H1 (cell line): ENCODE measurements around the gene TDRD5. TPM values are rescaled to one million over a fixed set of nuclear protein-coding genes. Genes with fewer than 3 reads are reported as not detected.

ENCODE experiments used
- CTCF ChIA-PET: fragments of 300-600 bp; sonication (Branson Sonifier 250); formaldehyde crosslinking; loops from one replicate; lab custom pipeline; 2021; ENCODE audit not compliant: partially characterized antibody; lab: Charles Lee
- POLR2A ChIA-PET: fragments of 300-600 bp; sonication (Branson Sonifier 250); formaldehyde crosslinking; loops from one replicate; lab custom pipeline; 2021; ENCODE audit warnings: inconsistent platforms; ENCODE audit not compliant: partially characterized antibody; lab: Charles Lee
- DNase-seq, 2 experiments: peaks; one replicate each; pipeline versions ENCODE4 v3.0.0 to v3.0.0-alpha.2; 2010 to 2022; ENCODE audit warnings: low spot score in 2 of 2, low read depth in 1 of 2, mixed read lengths in 1 of 2
- FAIRE-seq: peaks from 2 replicates; lab custom pipeline; 2011; peaks lifted over from hg19 to GRCh38; lab: Jason Lieb, UNC
- H2AFZ ChIP-seq: 2 replicates; pipeline ENCODE4 v1.8.1; 2012; ENCODE audit warnings: low read length, inconsistent platforms
- H2AK5ac ChIP-seq: 2 replicates; pipeline ENCODE4 v1.6.1; 2013; ENCODE audit warnings: low read depth, low read length
- H2BK120ac ChIP-seq: replicated peaks from 2 replicates; pipeline ENCODE3; 2013; ENCODE audit warnings: low read depth, low read length, inconsistent platforms
- H2BK12ac ChIP-seq: 2 replicates; pipeline ENCODE4 v1.6.1; 2013; ENCODE audit warnings: low read depth, low read length
- H2BK15ac ChIP-seq: 2 replicates; pipeline ENCODE4 v1.6.1; 2013; ENCODE audit warnings: low read length
- H2BK20ac ChIP-seq: 2 replicates; pipeline ENCODE4 v1.6.1; 2013; ENCODE audit warnings: low read length
- H2BK5ac ChIP-seq: 2 replicates; pipeline ENCODE4 v1.6.1; 2013; ENCODE audit warnings: low read depth, low read length
- H3K14ac ChIP-seq: 2 replicates; pipeline ENCODE4 v1.6.1; 2013; ENCODE audit warnings: inconsistent platforms; ENCODE audit not compliant: insufficient read length
- H3K18ac ChIP-seq: 2 replicates; pipeline ENCODE4 v1.6.1; 2013; ENCODE audit warnings: low read length; ENCODE audit errors: extremely low read depth
- H3K23ac ChIP-seq: 2 replicates; pipeline ENCODE4 v1.6.1; 2013; ENCODE audit warnings: inconsistent platforms; ENCODE audit not compliant: insufficient read length
- H3K23me2 ChIP-seq: 2 replicates; pipeline ENCODE4 v1.6.1; 2013; ENCODE audit warnings: low read depth, low read length
- H3K27ac ChIP-seq: 2 replicates; pipeline ENCODE4 v1.6.1; 2011; ENCODE audit warnings: low read depth, low read length, inconsistent platforms
- H3K27me3 ChIP-seq, 4 experiments: replicated peaks in 1 of 4; 1 replicate in 1 of 4; 2 replicates in 3 of 4; pipeline versions ENCODE4 v1.6.1 to v1.8.1; 2011 to 2013; ENCODE audit warnings: low read length in 3 of 4, mild to moderate bottlenecking in 3 of 4, inconsistent platforms in 2 of 4, mixed read lengths in 2 of 4, moderate library complexity in 1 of 4; ENCODE audit not compliant: control insufficient read depth in 3 of 4, insufficient read depth in 3 of 4; ENCODE audit errors: extremely low read depth in 1 of 4
- H3K36me3 ChIP-seq, 4 experiments: 2 replicates each; pipeline versions ENCODE4 v1.6.1 to v1.8.1; 2011 to 2013; ENCODE audit warnings: mild to moderate bottlenecking in 4 of 4, low read length in 3 of 4, moderate library complexity in 2 of 4, control low read depth in 1 of 4, inconsistent platforms in 1 of 4; ENCODE audit not compliant: insufficient read depth in 4 of 4, control insufficient read depth in 2 of 4
- H3K4ac ChIP-seq: replicated peaks from 2 replicates; pipeline ENCODE3; 2013; ENCODE audit warnings: low read length, low read depth, mixed read lengths, inconsistent platforms; ENCODE audit not compliant: insufficient read length
- H3K4me1 ChIP-seq, 4 experiments: replicated peaks in 1 of 4; 1 replicate in 1 of 4; 2 replicates in 3 of 4; pipeline versions ENCODE4 v1.6.1 to v1.8.1; 2011 to 2013; ENCODE audit warnings: low read length in 3 of 4, inconsistent platforms in 2 of 4, mixed read lengths in 1 of 4; ENCODE audit not compliant: insufficient read depth in 4 of 4, control insufficient read depth in 3 of 4
- H3K4me2 ChIP-seq, 2 experiments: 2 replicates each; pipeline versions ENCODE4 v1.6.1 to v1.8.1; 2011 to 2013; ENCODE audit warnings: low read depth in 2 of 2, low read length in 2 of 2, control low read depth in 1 of 2, inconsistent platforms in 1 of 2, mild to moderate bottlenecking in 1 of 2; ENCODE audit not compliant: insufficient read depth in 1 of 2
- H3K4me3 ChIP-seq, 4 experiments: fragments of 200-600, 300-600 bp in 1 of 4; sonication (generic), shearing (Covaris generic), sonication (Bioruptor Twin) in 1 of 4; 2 replicates each; pipeline versions ENCODE4 v1.5.1 to v1.8.1; 2011 to 2016; ENCODE audit warnings: low read length in 4 of 4, low read depth in 3 of 4, control low read depth in 2 of 4, inconsistent platforms in 2 of 4, mild to moderate bottlenecking in 2 of 4, mixed read lengths in 1 of 4, moderate library complexity in 1 of 4; ENCODE audit not compliant: insufficient read depth in 2 of 4; ENCODE audit errors: extremely low read depth in 1 of 4
- H3K56ac ChIP-seq: replicated peaks from 2 replicates; pipeline ENCODE3; 2013; ENCODE audit warnings: low read depth, mild to moderate bottlenecking, mixed read lengths, low read length, inconsistent platforms; ENCODE audit not compliant: insufficient read length
- H3K79me1 ChIP-seq: 2 replicates; pipeline ENCODE4 v1.6.1; 2013; ENCODE audit warnings: low read depth, low read length, control low read depth
- H3K79me2 ChIP-seq, 2 experiments: 2 replicates each; pipeline versions ENCODE4 v1.6.1 to v1.8.1; 2012 to 2013; ENCODE audit warnings: low read length in 2 of 2, mild to moderate bottlenecking in 2 of 2, inconsistent platforms in 1 of 2; ENCODE audit not compliant: insufficient read depth in 2 of 2, control insufficient read depth in 1 of 2
- H3K9ac ChIP-seq, 4 experiments: replicated peaks in 1 of 4; 1 replicate in 1 of 4; 2 replicates in 3 of 4; pipeline versions ENCODE4 v1.6.1 to v1.8.1; 2011 to 2013; ENCODE audit warnings: low read depth in 3 of 4, low read length in 3 of 4, control low read depth in 2 of 4, mild to moderate bottlenecking in 2 of 4, moderate library complexity in 2 of 4, inconsistent platforms in 1 of 4; ENCODE audit errors: extremely low read depth in 1 of 4
- H3K9me3 ChIP-seq, 2 experiments: 2 replicates each; pipeline versions ENCODE4 v1.6.1 to v1.8.1; 2012 to 2013; ENCODE audit warnings: mild to moderate bottlenecking in 2 of 2, moderate library complexity in 2 of 2, control low read depth in 1 of 2, inconsistent platforms in 1 of 2, low read depth in 1 of 2, low read length in 1 of 2, mixed read lengths in 1 of 2; ENCODE audit not compliant: insufficient read depth in 2 of 2
- H4K20me1 ChIP-seq, 2 experiments: replicated peaks in 1 of 2; 2 replicates each; pipeline versions ENCODE3 to v1.8.1; 2011 to 2013; ENCODE audit warnings: inconsistent platforms in 2 of 2, low read length in 2 of 2, mild to moderate bottlenecking in 1 of 2; ENCODE audit not compliant: insufficient read depth in 2 of 2, control insufficient read depth in 1 of 2
- H4K5ac ChIP-seq: 2 replicates; pipeline ENCODE4 v1.6.1; 2013; ENCODE audit warnings: low read length, low read depth, mixed read lengths, inconsistent platforms; ENCODE audit not compliant: insufficient read length
- H4K8ac ChIP-seq: 2 replicates; pipeline ENCODE4 v1.8.0; 2013; ENCODE audit warnings: mild to moderate bottlenecking, moderate library complexity, low read length, inconsistent platforms; ENCODE audit not compliant: insufficient read depth; ENCODE audit errors: extremely low read depth
- H4K91ac ChIP-seq: replicated peaks from 2 replicates; pipeline ENCODE3; 2013; ENCODE audit warnings: low read length, mixed read lengths, inconsistent platforms; ENCODE audit not compliant: insufficient read length
- ATF3 ChIP-seq: IDR thresholded peaks from 2 replicates; pipeline ENCODE4 v1.6.1; 2011; ENCODE audit warnings: low read depth, mild to moderate bottlenecking, low read length; ENCODE audit not compliant: insufficient read depth
- BACH1 ChIP-seq: IDR thresholded peaks from 2 replicates; pipeline ENCODE4 v1.6.1; 2012; ENCODE audit warnings: low read length, improper control_type of control experiment
- BRCA1 ChIP-seq: IDR thresholded peaks from 2 replicates; pipeline ENCODE4 v1.6.1; 2012; ENCODE audit warnings: low read depth, low read length, improper control_type of control experiment
- CEBPB ChIP-seq: IDR thresholded peaks from 2 replicates; pipeline ENCODE4 v1.6.1; 2012; ENCODE audit warnings: low read depth, low read length
- KDM1A ChIP-seq: fragments of 200-600, 300-600 bp; sonication (generic); IDR thresholded peaks from 2 replicates; pipeline ENCODE4 v1.7.1; 2016; ENCODE audit warnings: mild to moderate bottlenecking, low read length, borderline replicate concordance
- NRF1 ChIP-seq: IDR thresholded peaks from 2 replicates; pipeline ENCODE4 v1.6.1; 2011; ENCODE audit warnings: mild to moderate bottlenecking, low read depth, low read length, improper control_type of control experiment
- PHF8 ChIP-seq: fragments of 200-600 bp; sonication (generic); conservative IDR thresholded peaks from 2 replicates; pipeline ENCODE4 v1.7.1; 2012; ENCODE audit warnings: low read depth, mild to moderate bottlenecking, inconsistent platforms, low read length, moderate library complexity
- POLR2A ChIP-seq, 2 experiments: IDR thresholded peaks; 1 replicate in 1 of 2; 2 replicates in 1 of 2; pipeline ENCODE4 v1.6.1; 2011; ENCODE audit warnings: low read depth in 2 of 2, low read length in 2 of 2, mild to moderate bottlenecking in 2 of 2; ENCODE audit errors: control extremely low read depth in 1 of 2
- RBBP5 ChIP-seq: IDR thresholded peaks from 2 replicates; pipeline ENCODE4 v1.7.1; 2012; ENCODE audit warnings: low read depth, mild to moderate bottlenecking, inconsistent platforms, low read length, moderate library complexity, borderline replicate concordance
- SRF ChIP-seq: IDR thresholded peaks from 2 replicates; pipeline ENCODE4 v1.6.1; 2011; ENCODE audit warnings: mild to moderate bottlenecking, low read depth, low read length, moderate library complexity
- TAF1 ChIP-seq: IDR thresholded peaks from 2 replicates; pipeline ENCODE4 v1.6.1; 2011; ENCODE audit warnings: mild to moderate bottlenecking, low read depth, low read length
- TCF12 ChIP-seq: IDR thresholded peaks from 2 replicates; pipeline ENCODE4 v1.6.1; 2011; ENCODE audit warnings: low read depth, mild to moderate bottlenecking, low read length
- TEAD4 ChIP-seq: IDR thresholded peaks from 2 replicates; pipeline ENCODE4 v1.6.1; 2012; ENCODE audit warnings: low read depth, low read length, inconsistent platforms, mixed read lengths
- USF2 ChIP-seq: IDR thresholded peaks from 2 replicates; pipeline ENCODE4 v1.6.1; 2011; ENCODE audit warnings: low read length, improper control_type of control experiment
- YY1 ChIP-seq: IDR thresholded peaks from 2 replicates; pipeline ENCODE4 v1.6.1; 2011; ENCODE audit warnings: low read depth, mild to moderate bottlenecking, low read length
- WGBS, 2 experiments: shearing (Covaris generic) in 1 of 2; methylation state at CpG; one replicate each; pipeline versions ENCODE4 v1.1.6 to v1.1.7; 2013 to 2015; ENCODE audit warnings: low lambda C conversion rate in 2 of 2, mixed read lengths in 2 of 2, inconsistent platforms in 1 of 2, low coverage in 1 of 2, missing lambda C conversion rate in 1 of 2; ENCODE audit not compliant: insufficient replicate concordance in 2 of 2, insufficient coverage in 1 of 2, insufficient read length in 1 of 2; ENCODE audit errors: extremely low coverage in 1 of 2, missing lambda C conversion rate in 1 of 2; 5-methylcytosine and 5-hydroxymethylcytosine counted together
- polyA plus RNA-seq, 7 experiments: library from polyadenylated mRNA; depleted of rRNA in 3 of 7; stranded (reverse) in 5 of 7; unstranded in 2 of 7; fragments of >200 nt in 5 of 7; fragments of 200-250 nt in 2 of 7; gene quantifications; 1 replicate in 5 of 7; 2 replicates in 1 of 7; 4 replicates in 1 of 7; pipeline versions ENCODE4 v1.2.1 to v1.2.3, GENCODE V29; 2011 to 2013; ENCODE audit warnings: missing spikeins in 2 of 7, mixed read lengths in 2 of 7
- total RNA-seq: library from RNA; stranded (reverse); fragmentation: NEBNext Ultra II Directional; extraction: Animal tissue kit (Norgen Biotek cat#: 25700); gene quantifications from 2 replicates; pipeline ENCODE4 v1.2.1, GENCODE V29; 2021

The TDRD5 gene
- total and polyA plus RNA-seq, 2 of the 8 experiments (the other 6 are each of a cell fraction or from before 2014, with no cell fraction given), result 0.53 to 1.4 TPM

- H3K79me1 ChIP-seq, result no peaks in the 10 kb centered on the region
- H2AK5ac ChIP-seq, result no peak overlapping the region
- H4K8ac ChIP-seq, result no peak overlapping the region
- H4K5ac ChIP-seq, result no peak overlapping the region
- ChIA-PET CTCF (interaction anchor here (16.1 kb wide), 1 partner anchor 98 kb away, joined by 595 read pairs; no protein-coding TSS in a partner anchor), POLR2A (no interaction called here)
- no peak overlapping the region for H3K9ac ChIP-seq
- peaks cover 3 to 7% of the 10 kb centered on the region in 2 experiments; a peak in 1 of 4 replicates for H3K9me3 ChIP-seq
- H3K36me3 ChIP-seq, result no peaks in the 10 kb centered on the region
- no peak overlapping the region for H3K14ac ChIP-seq
- H3K4ac ChIP-seq, result no peak overlapping the region
- no peak overlapping the region for H3K56ac ChIP-seq
- H3K23ac ChIP-seq, result no peak overlapping the region
- H3K4me3 ChIP-seq, result no peak overlapping the region
- DNase-seq (no peak), FAIRE-seq (no peak)
- H3K4me1 ChIP-seq, result no peaks in the 10 kb centered on the region
- H2BK120ac ChIP-seq, result no peak overlapping the region
- H2BK20ac ChIP-seq, result no peak overlapping the region
- no peaks in the 10 kb centered on the region for H4K20me1 ChIP-seq
- H3K27me3 ChIP-seq, result no peaks in the 10 kb centered on the region
- H3K79me2 ChIP-seq, result no peaks in the 10 kb centered on the region
- H2BK15ac ChIP-seq, result no peak overlapping the region
- H3K27ac ChIP-seq, result no peak overlapping the region
- no peak overlapping the region for H3K4me2 ChIP-seq
- H3K23me2 ChIP-seq, result no peaks in the 10 kb centered on the region
- no peak overlapping the region for H2BK12ac ChIP-seq
- no peak overlapping the region for H4K91ac ChIP-seq
- 100% methylated on average over 1 of the region's 1 CpG; no CpG with 5 or more reads in 1 of the 2 experiments for WGBS, 2 experiments
- H3K18ac ChIP-seq, result no peak overlapping the region
- H2AFZ ChIP-seq, result no peak overlapping the region
- H2BK5ac ChIP-seq, result no peak overlapping the region
- TF ChIP-seq KDM1A, result no peak
- no peak for TF ChIP-seq TAF1
- no peak for TF ChIP-seq USF2
- no peak for TF ChIP-seq PHF8
- no peak for TF ChIP-seq YY1
- no peak for TF ChIP-seq ATF3
- TF ChIP-seq CEBPB, result no peak
- no peak for TF ChIP-seq NRF1
- no peak for TF ChIP-seq BRCA1
- TF ChIP-seq TCF12, result no peak
- TF ChIP-seq BACH1, result no peak
- no peak for TF ChIP-seq TEAD4
- no peak for TF ChIP-seq RBBP5
- TF ChIP-seq SRF, result no peak
- no peak for TF ChIP-seq POLR2A (IDR thresholded peaks at IDR 0.05; ENCODE audit: control extremely low read depth in 1 of 2, low read depth in 2 of 2, low read length in 2 of 2)
Measured at GRCh38 chr1:179714159-179714558, 122.5 kb downstream of the TDRD5 start.
